Measurements from ENCODE around the gene ECE2.

Gene ECE2

GRCh38 chr3:184249412-184250166 lies 26.2 kb upstream of the ECE2 start, which contains the start of gene EEF1AKMT4:
EEF1AKMT4 (plus strand) TSS chr3:184249672; CDS start chr3:184249695, 23 bp downstream.
- DNase-seq (ENCODE audit: low read depth), result peak; percentile 93
- H3K4me3 ChIP-seq (ENCODE audit: control insufficient read depth, low read depth, low read length), result peak within 1 kb of the TSS; percentile 98
- peak; percentile 60 for TF ChIP-seq CTCF (IDR thresholded peaks at IDR 0.05; ENCODE audit: control insufficient read depth, insufficient read depth, low read depth, low read length, missing control alignments)

- peak overlapping the region; percentile 98 for H3K4me3 ChIP-seq (ENCODE audit: control insufficient read depth, low read depth, low read length)
- peak; percentile 96 for TF ChIP-seq CTCF (IDR thresholded peaks at IDR 0.05; ENCODE audit: control insufficient read depth, insufficient read depth, low read depth, low read length, missing control alignments)
- peak; percentile 48 for DNase-seq (ENCODE audit: low read depth)
Measured at GRCh38 chr3:184250167-184250828, 25.5 kb upstream of the ECE2 start.

GRCh38 chr3:184255291-184256039 lies 20.4 kb upstream of the ECE2 start:
- TF ChIP-seq CTCF (IDR thresholded peaks at IDR 0.05; ENCODE audit: control insufficient read depth, insufficient read depth, low read depth, low read length, missing control alignments), result no peak
- no peak for DNase-seq (ENCODE audit: low read depth)
- no peak overlapping the region for H3K4me3 ChIP-seq (ENCODE audit: control insufficient read depth, low read depth, low read length)

- no peak for DNase-seq (ENCODE audit: low read depth)
- no peak for TF ChIP-seq CTCF (IDR thresholded peaks at IDR 0.05; ENCODE audit: control insufficient read depth, insufficient read depth, low read depth, low read length, missing control alignments)
- no peak overlapping the region for H3K4me3 ChIP-seq (ENCODE audit: control insufficient read depth, low read depth, low read length)
Measured at GRCh38 chr3:184257083-184257915, 18.5 kb upstream of the ECE2 start.

DNA sequence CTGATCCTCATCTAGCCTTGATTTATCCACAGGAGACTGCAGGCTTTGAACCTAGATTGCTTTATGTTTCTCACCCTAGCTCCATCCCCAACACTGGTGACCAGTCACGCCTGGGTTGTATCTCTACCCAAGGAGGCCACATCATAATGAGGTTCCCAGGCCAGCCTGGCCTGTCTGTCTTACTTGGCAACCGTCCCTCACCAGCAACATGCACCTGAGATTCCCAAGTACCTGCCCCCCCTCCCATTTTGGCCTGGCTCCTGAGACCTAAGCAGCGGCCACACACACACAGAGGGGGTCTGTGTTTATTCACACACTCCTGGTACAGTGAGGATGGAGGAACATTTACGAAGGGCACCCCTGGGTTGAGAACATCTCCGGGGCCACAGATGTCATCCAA lies 16.9 kb upstream of the ECE2 start:
- no peak for TF ChIP-seq CTCF (IDR thresholded peaks at IDR 0.05; ENCODE audit: control insufficient read depth, insufficient read depth, low read depth, low read length, missing control alignments)
- no peak overlapping the region for H3K4me3 ChIP-seq (ENCODE audit: control insufficient read depth, low read depth, low read length)
- DNase-seq (ENCODE audit: low read depth), result no peak

GRCh38 chr3:184259396-184259877 lies 16.4 kb upstream of the ECE2 start:
- no peak for TF ChIP-seq CTCF (IDR thresholded peaks at IDR 0.05; ENCODE audit: control insufficient read depth, insufficient read depth, low read depth, low read length, missing control alignments)
- no peak for DNase-seq (ENCODE audit: low read depth)
- H3K4me3 ChIP-seq (ENCODE audit: control insufficient read depth, low read depth, low read length), result no peak overlapping the region

All from AG09309 (cell line).